SH-SY5Y (cell line): ENCODE data around the gene NDUFB8.

Experiments
- GATA2 ChIP-seq: IDR thresholded peaks from 2 replicates; pipeline ENCODE4 v1.6.1; 2011; ENCODE audit warnings: mild to moderate bottlenecking, low read depth, low read length
- GATA3 ChIP-seq: IDR thresholded peaks from 2 replicates; pipeline ENCODE4 v1.6.1; 2011; ENCODE audit warnings: low read depth, mild to moderate bottlenecking, low read length, moderate library complexity

NDUFB8 gene

DNA sequence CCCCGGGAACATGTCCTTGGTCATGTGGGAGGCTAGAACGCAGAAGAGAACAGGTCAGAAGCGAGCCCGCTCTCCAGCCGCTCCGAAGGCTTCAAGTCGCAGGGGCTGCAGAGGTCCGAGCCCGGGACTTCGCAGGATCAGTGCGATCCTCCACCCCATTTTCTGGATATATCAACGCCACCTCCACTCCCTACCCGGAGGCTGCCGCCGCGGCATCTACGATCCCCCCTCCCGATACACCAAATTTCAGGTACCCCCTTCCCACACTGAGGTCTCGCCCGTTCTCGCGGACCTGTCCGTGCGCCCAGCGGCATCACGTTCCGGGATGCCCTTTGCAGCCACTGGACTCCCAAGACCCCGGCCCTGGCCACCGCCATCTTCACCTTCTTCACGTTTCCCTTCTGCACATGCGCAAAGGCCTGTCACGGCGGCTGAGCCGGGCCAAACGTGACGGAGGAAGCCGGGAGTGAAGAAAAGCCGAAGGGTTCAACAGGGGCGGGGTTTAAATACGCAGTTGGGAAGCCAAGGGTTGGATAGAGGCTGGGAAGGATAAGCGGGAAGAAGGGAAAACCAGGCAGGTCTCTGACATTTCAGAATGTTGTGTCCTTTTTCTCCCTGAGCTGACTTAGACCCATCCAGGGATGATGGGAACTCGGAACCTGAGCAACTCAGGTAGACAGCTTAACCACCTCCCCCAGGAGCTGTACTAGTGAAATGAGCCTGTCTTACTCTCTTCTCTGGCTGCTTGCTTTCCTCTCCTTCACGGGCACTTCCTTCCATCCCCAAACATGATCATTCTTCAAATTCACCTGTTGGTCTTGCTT, at the start of gene NDUFB8:
TSS of gene NDUFB8 (minus strand) at position 397 of the 824 bp plus-strand sequence. CDS start at position 377, 20 bp downstream.
- TF ChIP-seq GATA2 (no peak), GATA3 (no peak)

DNA sequence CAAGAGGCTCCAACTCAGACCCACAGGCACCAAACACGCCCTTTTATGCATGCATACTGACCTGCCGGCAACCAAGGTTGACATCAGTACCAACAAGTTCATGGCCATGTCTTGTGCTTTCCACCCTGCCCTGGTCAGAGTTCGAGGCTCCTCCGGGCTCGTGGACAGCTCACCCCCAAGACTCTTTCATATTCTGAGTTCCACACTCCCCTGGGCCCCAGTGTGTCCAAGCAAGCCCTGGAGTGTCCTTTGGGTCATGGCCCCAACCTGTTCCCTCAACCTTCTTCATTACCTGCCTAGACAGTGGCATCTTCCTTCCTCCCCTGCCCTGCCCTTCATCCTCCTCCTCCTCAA, 46.6 kb upstream of the NDUFB8 start:
- TF ChIP-seq GATA2 (no peak), GATA3 (no peak)

- no peak for TF ChIP-seq GATA3
- TF ChIP-seq GATA2, result no peak
Measured at GRCh38 chr10:100575585-100576281, 46.1 kb upstream of the NDUFB8 start.

DNA sequence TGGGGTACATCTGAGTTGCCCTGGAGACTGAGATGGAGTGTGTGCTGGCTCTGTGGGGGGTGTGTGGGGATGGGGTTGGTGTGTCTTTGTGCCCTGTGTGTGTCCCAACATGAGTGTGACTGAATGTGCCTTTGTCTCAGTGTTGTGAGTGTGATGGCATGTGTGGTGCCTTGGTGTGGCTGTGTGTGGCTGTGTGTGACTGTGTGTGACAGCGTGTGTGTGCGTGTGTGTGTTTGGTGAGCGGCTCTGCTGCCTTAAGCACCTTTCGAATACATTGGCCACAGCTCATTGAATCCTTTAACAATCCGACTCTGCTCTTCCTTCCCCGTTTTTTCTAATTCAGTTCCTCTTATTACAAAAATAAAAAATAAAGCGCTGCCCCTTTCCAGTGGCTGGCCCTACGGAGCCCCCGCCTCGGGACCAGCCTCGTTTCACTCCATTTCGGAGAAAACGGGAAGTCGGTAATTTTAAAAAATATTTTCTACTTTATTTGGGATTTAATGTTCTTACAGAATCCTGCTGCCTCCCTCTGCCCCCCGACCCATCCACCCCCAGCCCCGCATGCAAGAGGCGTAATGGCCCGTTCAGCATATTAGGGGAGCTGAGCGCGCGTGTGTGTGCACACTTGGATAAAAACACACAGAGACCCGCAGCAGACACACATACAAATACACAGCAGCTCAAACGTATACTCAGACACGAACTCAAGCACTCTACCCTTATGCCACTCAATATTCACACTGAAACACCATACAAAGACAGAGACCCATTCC, 41.6 kb upstream of the NDUFB8 start:
- TF ChIP-seq GATA2, result no peak
- no peak for TF ChIP-seq GATA3

GRCh38 chr10:100570506-100570905, 40.8 kb upstream of the NDUFB8 start:
- TF ChIP-seq GATA2, result no peak
- no peak for TF ChIP-seq GATA3

GRCh38 chr10:100569687-100570481, 40.2 kb upstream of the NDUFB8 start:
- TF ChIP-seq GATA3 (no peak), GATA2 (no peak)

DNA sequence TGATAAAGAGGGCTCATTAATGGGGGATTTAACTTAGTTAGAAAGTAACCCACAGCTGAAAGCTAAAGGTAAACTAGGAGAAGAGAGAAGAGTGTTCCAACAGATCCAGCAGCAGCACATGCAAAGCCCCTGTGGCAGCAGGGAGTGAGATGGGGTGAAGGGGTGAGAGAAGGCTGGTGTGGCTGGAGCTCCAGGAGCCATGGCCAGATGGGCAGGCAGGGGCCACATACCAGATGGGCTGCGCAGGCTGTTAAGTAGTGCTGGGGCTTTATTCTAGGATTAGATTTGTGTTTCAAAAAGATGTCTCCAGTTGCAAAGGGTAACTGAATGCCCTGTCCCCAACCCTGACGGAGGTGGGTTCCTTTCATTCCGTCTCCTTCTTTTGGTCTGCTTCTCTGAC, 39.2 kb upstream of the NDUFB8 start:
- TF ChIP-seq GATA2 (no peak), GATA3 (no peak)

GRCh38 chr10:100567826-100568225, 38.2 kb upstream of the NDUFB8 start:
- no peak for TF ChIP-seq GATA2
- no peak for TF ChIP-seq GATA3

GRCh38 chr10:100567249-100567648, 37.6 kb upstream of the NDUFB8 start:
- no peak for TF ChIP-seq GATA3
- TF ChIP-seq GATA2, result no peak

DNA sequence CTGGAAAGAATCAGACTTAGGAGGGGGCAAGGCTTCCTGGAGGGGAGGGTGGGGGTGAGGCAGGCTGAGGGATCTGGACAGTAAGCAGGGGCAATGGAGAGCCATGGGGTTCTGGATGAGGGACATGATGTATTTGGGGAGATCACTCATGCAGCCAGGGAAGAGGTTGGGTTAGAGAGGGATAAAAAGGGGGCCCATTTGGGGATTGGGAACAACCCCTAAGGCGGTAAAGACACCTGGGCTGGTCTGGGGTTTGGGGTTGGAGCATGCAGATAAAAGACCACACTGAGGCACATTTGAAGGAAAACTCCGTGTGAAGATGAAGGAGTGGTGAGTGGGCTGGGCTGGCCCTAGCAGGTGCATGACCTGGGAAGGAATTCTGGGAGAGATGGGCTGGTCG, 36.9 kb upstream of the NDUFB8 start:
- TF ChIP-seq GATA2 (no peak), GATA3 (no peak)

GRCh38 chr10:100565206-100565985, 35.7 kb upstream of the NDUFB8 start:
- no peak for TF ChIP-seq GATA3
- no peak for TF ChIP-seq GATA2

DNA sequence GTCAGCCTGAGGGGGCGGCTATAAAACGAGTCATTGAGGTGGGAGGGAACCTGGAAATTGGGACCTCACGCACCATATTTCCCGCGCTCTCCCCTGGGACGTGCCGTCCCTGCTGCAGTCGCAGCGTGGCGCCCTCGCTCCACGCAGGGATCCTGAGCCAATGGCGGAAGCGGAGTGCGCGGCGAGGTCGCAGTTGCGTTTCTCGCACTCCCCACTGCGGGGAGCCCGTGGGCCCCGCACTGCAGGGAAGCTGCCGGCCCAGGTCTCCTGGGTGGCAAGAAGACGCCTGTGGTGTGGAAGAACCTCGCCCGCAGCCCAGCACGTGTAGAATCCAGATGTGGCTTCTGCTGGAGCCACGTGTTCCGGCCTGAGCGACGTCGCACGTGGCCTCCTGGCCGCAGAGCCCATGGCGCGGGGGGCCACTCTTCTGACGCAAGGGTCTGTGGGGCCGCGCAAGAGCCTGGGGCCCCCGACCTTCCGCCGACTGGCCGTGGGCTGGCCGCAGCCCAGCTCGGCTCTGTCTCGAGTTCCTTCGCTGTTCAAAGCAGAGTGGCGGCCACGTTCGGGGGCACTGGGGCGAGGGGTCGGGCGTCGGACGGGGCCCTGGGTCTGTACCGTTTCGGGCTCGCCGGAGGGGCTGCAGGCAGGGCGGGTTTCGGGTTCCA, 32.5 kb upstream of the NDUFB8 start:
- TF ChIP-seq GATA2, result no peak
- TF ChIP-seq GATA3, result no peak

DNA sequence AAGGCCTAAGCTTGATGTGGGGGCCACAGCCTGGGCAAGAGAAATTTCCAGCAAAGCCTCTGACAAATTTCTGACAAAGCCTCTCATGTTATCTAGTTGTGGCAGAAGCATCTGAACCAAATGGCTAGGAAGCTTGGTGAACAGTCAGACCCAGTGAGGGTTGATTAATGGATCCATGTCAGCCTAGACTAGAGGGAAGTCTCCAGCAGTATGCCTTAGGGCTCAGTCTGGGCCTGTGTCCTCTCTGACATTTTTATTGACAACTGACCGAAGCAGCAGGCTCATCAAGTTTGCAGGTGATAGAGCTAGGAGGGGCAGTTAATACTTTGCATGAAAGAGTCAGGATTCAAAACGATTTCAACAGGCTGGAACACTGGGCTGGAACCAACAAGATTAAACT, 31.3 kb upstream of the NDUFB8 start:
- TF ChIP-seq GATA3, result no peak
